ENCODE measurements around the gene GUCY2C.

Gene GUCY2C

GRCh38 chr12:14681625-14682024 is 14.8 kb downstream of the GUCY2C start:
- DNase-seq: no peak

GRCh38 chr12:14681190-14681589 is 15.2 kb downstream of the GUCY2C start:
- no peak for DNase-seq

DNA sequence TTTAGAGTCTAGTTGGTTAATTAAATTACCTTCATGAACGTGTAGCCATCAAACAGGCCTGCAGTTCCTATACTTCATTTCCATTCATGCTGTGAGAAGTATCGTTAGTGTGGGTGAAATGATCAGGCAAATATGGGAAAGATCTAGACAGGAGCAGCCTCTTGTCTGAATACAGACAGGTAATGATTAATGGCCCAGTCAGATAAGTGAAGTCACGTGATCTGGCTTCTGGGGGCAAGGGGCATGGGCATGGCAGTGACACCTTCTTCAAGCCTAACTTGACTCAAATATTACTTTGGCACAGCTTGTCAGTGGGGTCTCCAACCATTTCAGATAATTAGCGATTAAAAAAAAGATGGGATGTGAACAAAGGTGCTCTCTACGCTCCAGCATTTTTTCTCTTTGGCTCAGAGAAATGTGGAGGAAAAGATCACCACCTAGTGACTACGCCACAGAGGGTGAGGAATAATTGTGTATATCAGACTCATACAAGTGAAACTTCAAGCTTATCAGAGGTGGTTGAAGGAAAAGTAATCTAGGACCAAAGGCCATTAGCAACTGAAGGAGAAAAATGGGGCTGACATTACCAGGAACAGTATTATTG is 17.8 kb downstream of the GUCY2C start:
- no peak for DNase-seq

GRCh38 chr12:14668591-14668990 is 27.8 kb downstream of the GUCY2C start:
- no peak for DNase-seq

DNA sequence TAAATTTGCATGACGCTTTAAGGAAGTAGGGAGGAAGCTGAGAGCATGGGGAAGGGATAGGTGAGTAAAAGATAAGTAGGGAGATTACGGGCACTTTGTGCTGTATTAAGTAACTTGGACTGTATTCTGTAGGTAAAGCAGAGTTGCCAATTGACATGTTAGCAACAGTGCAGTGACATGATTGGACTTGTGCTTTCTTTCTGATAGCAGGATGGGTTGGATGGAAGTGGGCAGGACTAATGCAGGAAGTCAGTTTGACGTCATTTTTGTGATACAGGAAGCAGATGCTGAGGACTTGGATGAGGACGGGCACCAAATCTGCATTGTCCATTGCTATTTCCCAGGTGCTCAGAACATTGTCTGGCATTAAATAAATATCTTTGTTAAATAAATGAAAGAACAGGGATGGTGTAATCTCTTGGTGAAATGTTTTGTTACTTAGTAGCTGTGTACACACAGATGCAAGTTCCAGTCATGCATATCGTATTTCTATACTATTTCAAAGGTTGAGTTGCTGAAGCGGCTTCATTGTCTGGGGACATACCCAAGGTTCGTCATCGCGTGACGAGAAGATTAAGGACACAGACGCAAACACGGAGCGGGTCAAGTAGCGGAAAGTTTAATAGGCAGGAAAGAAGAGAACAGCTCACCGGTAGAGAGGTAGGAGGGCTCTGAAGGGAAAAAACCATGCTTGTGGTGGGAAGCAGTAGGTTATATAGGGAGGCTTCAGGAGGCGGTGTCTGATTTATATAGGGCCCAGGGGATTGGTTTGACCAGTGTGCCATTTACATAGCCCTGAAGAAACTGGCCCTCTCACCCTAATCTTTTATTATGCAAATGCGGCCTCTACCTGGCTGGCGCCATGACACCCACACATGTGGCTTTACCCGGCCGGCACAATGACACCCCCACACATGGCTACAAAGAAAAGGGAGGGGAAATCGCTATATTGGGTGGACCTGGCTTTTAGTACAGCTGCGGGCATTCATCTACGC is 30.7 kb downstream of the GUCY2C start:
- DNase-seq: no peak

DNA sequence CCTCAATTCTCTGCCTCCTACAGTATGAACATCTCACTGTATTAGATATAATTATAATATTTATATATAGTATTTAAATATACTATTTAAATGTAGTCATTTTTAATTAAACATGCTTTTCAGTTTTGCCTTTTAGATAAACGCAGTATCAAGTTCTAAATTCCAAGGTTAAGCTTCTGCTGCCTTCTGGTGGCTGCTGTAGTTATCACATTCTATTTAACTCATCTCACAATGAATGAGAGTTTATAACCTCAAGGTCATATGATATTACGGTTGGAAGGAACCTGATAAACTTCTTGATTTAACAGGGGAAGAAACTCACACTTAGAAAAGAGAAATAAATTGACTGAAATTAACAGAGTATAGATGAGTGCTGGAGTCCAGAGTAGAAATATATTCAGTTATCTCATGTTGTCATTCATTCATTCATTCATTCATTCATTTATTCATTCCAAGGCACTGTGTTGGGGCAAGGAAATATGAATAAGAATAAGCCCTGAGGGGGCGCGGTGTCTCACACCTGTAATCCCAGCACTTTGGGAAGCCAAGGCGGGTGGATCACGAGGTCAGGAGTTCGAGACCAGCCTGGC is 31.9 kb downstream of the GUCY2C start:
- peak; percentile 36 for DNase-seq

GRCh38 chr12:14663002-14663401 is 33.4 kb downstream of the GUCY2C start:
- DNase-seq: no peak

DNA sequence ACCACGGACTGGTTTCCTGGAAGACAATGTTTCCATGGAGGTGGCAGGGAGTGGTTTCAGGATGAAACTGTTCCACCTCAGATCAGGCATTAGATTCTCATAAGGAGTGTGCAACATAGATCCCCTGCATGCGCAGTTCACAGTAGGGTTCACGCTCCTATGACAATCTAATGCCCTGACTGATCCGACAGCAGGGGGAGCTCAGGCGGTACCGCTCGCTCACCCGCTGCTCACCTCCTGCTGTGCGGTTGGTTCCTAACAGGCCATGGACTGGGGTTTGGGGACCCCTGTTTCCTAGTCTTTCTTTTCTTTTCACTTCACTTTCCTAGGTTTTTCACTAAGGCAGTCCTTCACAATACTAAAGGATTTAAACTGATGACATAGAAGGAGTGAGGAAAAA is 39.6 kb downstream of the GUCY2C start:
- DNase-seq: no peak

DNA sequence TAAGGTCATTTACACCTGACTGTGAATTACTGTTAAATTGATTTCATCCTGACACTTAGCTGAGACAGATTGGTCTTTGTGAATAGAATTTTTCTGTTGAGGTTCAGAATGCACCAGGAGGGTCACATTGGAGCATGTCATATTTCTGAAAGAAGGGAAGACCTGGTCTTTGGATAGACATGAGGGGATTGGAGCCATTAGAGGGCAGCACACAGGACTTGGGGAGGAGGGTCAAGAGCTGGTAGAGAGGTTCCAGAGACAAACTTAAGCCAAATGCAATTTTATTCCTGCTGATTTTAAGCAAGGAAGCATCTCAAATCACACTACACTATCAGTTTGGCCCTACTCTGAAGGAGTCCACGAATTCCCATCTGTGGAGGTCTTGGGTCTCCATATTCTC is 41.1 kb downstream of the GUCY2C start:
- DNase-seq: no peak

DNA sequence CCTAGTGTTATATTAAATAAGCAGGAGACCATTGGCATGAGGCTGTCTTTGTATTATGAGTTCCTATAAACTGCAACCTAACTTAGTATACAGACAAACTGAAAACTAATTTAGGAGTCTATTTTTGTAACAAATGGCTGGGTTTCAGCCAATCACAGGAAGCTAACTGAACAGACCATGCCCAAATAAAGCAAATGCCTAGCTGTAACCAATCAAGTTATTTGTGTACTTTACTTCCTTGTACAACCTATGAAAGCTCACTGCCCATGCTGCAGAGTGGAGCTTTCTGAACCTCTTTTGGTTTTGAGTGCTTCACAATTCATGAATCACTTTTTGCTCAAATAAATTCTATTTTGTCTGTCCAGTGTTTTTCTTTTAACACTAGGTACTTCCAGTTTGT is 41.6 kb downstream of the GUCY2C start:
- no peak for DNase-seq

DNA sequence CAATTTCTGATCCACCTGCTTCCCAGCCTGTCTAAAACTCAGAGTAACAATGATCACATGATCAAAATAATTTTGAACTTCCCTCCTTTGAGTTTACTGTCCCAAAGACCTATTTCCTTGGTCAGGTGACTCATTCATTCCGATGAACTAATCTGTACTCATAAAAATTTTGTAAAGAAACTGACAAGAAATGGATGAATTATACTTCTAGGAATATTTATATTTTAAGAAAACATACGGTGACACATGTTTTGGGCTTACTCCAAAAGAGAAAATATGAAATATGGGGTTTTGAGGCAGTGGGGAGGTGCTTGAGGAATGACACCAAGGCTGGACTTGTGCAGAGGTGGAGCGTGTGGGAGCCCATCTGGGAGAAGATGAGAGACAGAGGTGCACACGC is 42.0 kb downstream of the GUCY2C start:
- DNase-seq: peak; percentile 19

- DNase-seq: no peak
Observed at GRCh38 chr12:14652483-14652882, 43.9 kb downstream of the GUCY2C start.

DNA sequence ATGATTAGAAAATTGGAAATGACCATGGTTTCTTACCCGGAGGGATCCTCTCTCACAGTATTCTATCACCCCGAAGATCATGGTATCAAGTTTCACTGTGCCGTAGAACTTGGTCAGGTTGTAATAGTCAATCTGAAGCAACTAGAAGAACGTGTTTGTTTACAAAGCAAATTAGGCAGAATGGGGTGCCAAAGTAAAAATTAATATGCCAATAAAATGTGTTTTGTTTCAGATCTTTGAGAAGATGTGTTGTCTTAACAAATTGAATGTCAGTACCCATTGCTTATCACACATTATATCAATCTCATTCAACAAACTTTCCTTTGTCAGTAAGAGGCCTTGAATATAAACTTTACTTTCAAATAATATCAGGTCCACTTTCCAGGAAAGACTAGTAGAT is 45.0 kb downstream of the GUCY2C start:
- no peak for DNase-seq

DNA sequence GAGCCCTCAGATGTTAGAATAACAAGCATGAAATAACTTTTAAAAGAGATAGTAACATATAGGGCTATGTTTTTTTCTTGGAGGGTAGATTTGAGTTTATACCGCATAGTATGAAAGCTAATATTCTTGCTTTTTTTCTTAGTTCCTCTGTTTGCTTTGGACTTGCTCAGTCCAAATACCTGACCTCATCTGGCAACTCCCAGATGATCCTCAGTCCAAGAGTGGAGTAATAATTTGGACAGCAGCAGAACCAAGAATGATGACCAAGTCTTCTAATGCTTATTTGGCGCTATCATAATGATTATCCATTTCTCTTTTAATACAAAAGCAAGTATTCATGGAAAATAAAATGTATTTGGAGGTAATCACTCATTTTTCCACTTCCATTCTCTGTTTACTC is 45.6 kb downstream of the GUCY2C start:
- no peak for DNase-seq

DNA sequence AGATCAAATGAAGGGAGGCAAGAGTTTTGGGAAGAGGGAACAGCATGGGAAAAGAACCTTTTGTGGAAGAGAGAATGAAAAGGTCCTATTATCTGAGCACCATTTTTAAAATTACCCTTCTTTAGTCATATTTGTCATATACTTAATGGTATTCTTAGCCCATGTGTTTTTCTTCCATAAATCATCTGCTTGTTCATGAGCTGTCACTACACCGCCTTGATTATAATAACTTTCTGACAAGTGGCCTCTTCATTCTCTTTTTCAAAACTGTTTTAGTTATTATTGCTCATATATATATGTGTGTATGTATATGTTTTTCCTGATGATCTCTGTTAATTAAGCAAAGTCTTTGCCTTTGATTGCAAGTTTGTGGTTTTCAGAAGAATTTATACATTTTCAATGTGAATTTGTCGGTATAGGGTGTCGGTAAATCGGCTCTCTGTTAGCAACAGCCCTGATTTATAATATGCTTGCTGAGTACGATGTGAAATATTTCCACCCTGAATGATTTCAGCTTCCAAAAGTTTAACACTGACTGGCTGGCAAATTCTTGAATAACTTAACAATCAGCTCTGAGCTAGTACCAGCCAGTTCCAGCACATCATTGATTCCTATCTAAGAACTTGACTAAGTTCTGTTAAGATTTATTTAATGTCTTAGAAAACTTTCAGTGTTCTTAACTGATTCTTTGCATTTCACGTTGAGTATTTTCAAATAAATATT is 49.2 kb downstream of the GUCY2C start:
- no peak for DNase-seq

GRCh38 chr12:14643251-14643650 is 53.1 kb downstream of the GUCY2C start:
- peak; percentile 39 for DNase-seq

DNA sequence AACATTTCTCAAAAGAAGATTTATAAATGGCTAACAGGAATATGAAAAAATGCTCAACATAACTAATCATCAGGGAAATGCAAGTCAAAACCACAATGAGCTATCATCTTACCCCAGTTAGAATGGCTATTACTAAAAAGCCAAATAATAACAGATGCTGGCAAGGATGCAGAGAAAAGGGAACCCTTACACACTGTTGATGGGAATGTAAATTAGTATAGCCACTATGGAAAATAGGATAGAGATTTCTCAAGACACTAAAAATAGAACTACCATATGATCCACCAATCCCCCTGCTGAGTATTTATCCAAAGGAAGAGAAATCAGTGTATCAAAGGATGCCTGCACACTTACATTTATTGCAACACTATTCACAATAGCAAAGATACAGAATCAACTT is 58.3 kb downstream of the GUCY2C start:
- DNase-seq: no peak

DNA sequence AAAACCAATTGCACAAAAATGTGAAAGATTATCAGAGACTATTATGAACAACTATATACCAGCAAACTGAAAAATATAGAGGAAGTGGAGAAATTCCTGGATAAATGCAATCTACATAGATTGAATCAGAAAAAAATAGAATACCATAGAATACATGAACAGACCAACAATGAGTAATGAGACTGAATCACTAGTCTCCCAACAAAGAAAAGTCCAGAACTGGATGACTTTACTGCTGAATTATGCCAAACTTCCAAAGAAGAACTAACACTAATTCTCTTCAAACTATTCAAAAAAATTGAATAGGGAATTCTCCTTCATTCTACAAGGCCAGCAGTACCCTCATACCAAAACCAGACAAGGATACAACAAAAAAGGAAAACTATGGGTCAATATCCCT is 60.6 kb downstream of the GUCY2C start:
- DNase-seq: peak; percentile 55

GRCh38 chr12:14630793-14631192 is 65.6 kb downstream of the GUCY2C start:
- no peak for DNase-seq

GRCh38 chr12:14629832-14630710 is 66.3 kb downstream of the GUCY2C start:
- DNase-seq: peak; percentile 61

DNA sequence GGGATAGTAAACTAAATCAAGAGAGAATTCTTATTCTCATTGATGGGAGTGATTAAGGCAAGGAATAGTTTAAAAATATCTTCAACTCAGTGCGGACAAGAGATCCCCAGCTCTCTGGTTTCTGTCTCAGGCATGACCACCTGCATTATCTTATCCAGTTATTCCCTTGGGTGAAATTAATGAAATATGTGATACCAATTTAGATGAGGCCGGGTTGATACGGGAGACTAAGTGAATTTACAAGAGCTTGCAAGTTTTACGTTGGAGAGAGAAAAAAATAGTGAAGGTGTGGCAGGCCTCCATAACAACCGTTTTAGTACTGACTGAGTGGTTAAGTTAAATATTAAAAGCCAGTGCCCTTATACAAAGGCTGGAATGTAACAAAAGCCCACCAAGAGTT is 67.6 kb downstream of the GUCY2C start:
- DNase-seq: no peak

DNA sequence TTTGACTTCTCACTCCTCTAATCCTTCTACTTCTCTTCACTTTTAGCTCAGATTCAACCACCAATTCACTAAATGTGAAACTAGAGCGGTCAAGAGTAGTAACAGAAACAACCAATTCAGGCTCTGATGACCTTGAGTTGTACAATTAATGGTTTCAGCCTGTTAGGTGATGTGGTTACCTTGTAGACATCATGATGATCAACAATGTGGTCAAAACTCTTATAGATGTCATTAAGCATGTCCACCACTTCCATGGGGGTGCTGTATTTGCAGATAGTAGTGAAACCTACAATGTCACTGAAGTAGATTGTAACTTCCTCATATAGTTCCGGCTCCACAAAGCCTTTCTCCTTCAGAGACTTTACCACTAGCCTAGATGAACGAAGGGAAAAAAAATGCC is 74.6 kb downstream of the GUCY2C start:
- no peak for DNase-seq
